NOMO-1 treated with DMSO at 0.1 percent for 48 hours (cell line): Measurements from ENCODE around the gene NR1D2.

Experiments
- DNase-seq: peaks from one replicate; lab custom pipeline; 2025; ENCODE audit not compliant: unreplicated experiment; lab: John Stamatoyannopoulos, UW

Gene NR1D2

GRCh38 chr3:23928524-23928923 is 16.6 kb upstream of the NR1D2 start:
- peak; percentile 48 for DNase-seq

GRCh38 chr3:23931597-23931996 is 13.5 kb upstream of the NR1D2 start:
- no peak for DNase-seq

GRCh38 chr3:23932571-23932970 is 12.5 kb upstream of the NR1D2 start:
- DNase-seq, result no peak

- no peak for DNase-seq
These were observed 10.8 kb upstream of the NR1D2 start for GRCh38 chr3:23934253-23934652.

- no peak for DNase-seq
These were observed 7.8 kb upstream of the NR1D2 start for GRCh38 chr3:23937296-23937695.

- no peak for DNase-seq
These were observed 6.4 kb upstream of the NR1D2 start for GRCh38 chr3:23938688-23939087.

GRCh38 chr3:23940775-23941174 is 4.3 kb upstream of the NR1D2 start:
- DNase-seq, result no peak

- no peak for DNase-seq
These were observed 3.6 kb upstream of the NR1D2 start for GRCh38 chr3:23941440-23941839.

- DNase-seq, result no peak
These were observed 2.5 kb upstream of the NR1D2 start for GRCh38 chr3:23942546-23942945.

- DNase-seq, result no peak
These were observed 891 bp upstream of the NR1D2 start for GRCh38 chr3:23944007-23944783.

GRCh38 chr3:23945663-23945912 is 502 bp downstream of the NR1D2 start:
- DNase-seq, result no peak

- peak; percentile 92 for DNase-seq
These were observed 1.0 kb downstream of the NR1D2 start for GRCh38 chr3:23945913-23946687.

- no peak for DNase-seq
These were observed 3.7 kb downstream of the NR1D2 start for GRCh38 chr3:23948761-23949160.

GRCh38 chr3:23949784-23950183 is 4.7 kb downstream of the NR1D2 start:
- no peak for DNase-seq

- peak; percentile 38 for DNase-seq
These were observed 5.2 kb downstream of the NR1D2 start for GRCh38 chr3:23950293-23950692.

- DNase-seq, result no peak
These were observed 7.6 kb downstream of the NR1D2 start for GRCh38 chr3:23952646-23953045.

- DNase-seq, result no peak
These were observed 8.4 kb downstream of the NR1D2 start for GRCh38 chr3:23953523-23953922.

- no peak for DNase-seq
These were observed 9.1 kb downstream of the NR1D2 start for GRCh38 chr3:23954144-23954543.

GRCh38 chr3:23956701-23957100 is 11.6 kb downstream of the NR1D2 start:
- no peak for DNase-seq

GRCh38 chr3:23959135-23959900 is 14.2 kb downstream of the NR1D2 start:
- no peak for DNase-seq

- DNase-seq, result no peak
These were observed 15.6 kb downstream of the NR1D2 start for GRCh38 chr3:23960649-23961048.

- no peak for DNase-seq
These were observed 16.0 kb downstream of the NR1D2 start for GRCh38 chr3:23961066-23961465.
